ENCODE results near the gene ELAVL4. TPM values are rescaled to one million over a fixed set of nuclear protein-coding genes. Genes with fewer than 3 reads are reported as not detected.
"Not testable (repeated sequence)": the region's sequence is repeated elsewhere in the genome, so short reads cannot be mapped to it uniquely, and the experiment has no call there.

The ELAVL4 gene
- total RNA-seq, 1 experiment from 2014 or later = not detected

DNA sequence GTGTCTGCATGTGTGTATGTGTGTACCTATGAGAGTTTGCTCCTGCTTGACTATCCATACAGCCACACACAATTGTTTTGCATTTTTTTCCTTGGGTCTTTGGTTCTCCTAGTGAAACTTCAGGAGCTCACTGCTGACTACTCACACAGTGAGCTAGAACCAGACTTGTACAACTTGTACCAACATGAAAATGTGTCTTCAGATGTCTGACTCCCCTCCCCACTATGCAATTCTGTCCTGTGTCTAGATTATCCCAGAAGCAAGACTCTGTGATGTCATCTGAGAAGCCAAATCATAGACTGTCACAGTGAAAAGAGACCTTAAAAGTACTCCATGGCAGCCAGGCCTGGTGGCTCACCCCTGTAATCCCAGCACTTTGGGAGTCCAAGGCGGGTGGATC is 49.7 kb downstream of the ELAVL4 start:
- intact Hi-C loops (cut with micrococcal nuclease) = no loop called here
- BruUV-seq (replicated peaks) = no TSS peak
- ChIA-PET POLR2A (no interaction called here), CTCF (interaction anchor here (0.5 kb wide), 1 partner anchor 56 kb away, joined by 3 read pairs; no protein-coding TSS in a partner anchor)
- no peaks in the 10 kb centered on the region for H3K36me3 Mint-ChIP-seq (ENCODE audit: insufficient read depth, unreplicated experiment)
- H3K27ac Mint-ChIP-seq (ENCODE audit: low read depth, unreplicated experiment) = no peak overlapping the region
- H3K4me1 Mint-ChIP-seq (ENCODE audit: insufficient read depth, unreplicated experiment) = no peaks in the 10 kb centered on the region
- TF ChIP-seq, protein P1, sequence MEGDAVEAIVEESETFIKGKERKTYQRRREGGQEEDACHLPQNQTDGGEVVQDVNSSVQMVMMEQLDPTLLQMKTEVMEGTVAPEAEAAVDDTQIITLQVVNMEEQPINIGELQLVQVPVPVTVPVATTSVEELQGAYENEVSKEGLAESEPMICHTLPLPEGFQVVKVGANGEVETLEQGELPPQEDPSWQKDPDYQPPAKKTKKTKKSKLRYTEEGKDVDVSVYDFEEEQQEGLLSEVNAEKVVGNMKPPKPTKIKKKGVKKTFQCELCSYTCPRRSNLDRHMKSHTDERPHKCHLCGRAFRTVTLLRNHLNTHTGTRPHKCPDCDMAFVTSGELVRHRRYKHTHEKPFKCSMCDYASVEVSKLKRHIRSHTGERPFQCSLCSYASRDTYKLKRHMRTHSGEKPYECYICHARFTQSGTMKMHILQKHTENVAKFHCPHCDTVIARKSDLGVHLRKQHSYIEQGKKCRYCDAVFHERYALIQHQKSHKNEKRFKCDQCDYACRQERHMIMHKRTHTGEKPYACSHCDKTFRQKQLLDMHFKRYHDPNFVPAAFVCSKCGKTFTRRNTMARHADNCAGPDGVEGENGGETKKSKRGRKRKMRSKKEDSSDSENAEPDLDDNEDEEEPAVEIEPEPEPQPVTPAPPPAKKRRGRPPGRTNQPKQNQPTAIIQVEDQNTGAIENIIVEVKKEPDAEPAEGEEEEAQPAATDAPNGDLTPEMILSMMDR (IDR thresholded peaks at IDR 0.05; ENCODE audit: unreplicated experiment) = no peak
- H3K9me3 Mint-ChIP-seq (ENCODE audit: unreplicated experiment) = no peaks in the 10 kb centered on the region
- no peak overlapping the region for H3K4me3 Mint-ChIP-seq (ENCODE audit: unreplicated experiment)
- no peak for DNase-seq (ENCODE audit: unreplicated experiment)
- peaks cover 14% of the 10 kb centered on the region for H3K27me3 Mint-ChIP-seq (ENCODE audit: insufficient read depth, unreplicated experiment)

- BruUV-seq (replicated peaks) = no TSS peak
- DNase-seq (ENCODE audit: unreplicated experiment) = no peak
- CTCF ChIA-PET = no interaction called here
- H3K4me1 Mint-ChIP-seq (ENCODE audit: insufficient read depth, unreplicated experiment) = no peaks in the 10 kb centered on the region
- intact Hi-C loops (cut with micrococcal nuclease) = no loop called here
- no peak overlapping the region for H3K27ac Mint-ChIP-seq (ENCODE audit: low read depth, unreplicated experiment)
- peaks cover 6% of the 10 kb centered on the region for H3K36me3 Mint-ChIP-seq (ENCODE audit: insufficient read depth, unreplicated experiment)
- H3K9me3 Mint-ChIP-seq (ENCODE audit: unreplicated experiment) = no peaks in the 10 kb centered on the region
- peaks cover 12% of the 10 kb centered on the region for H3K27me3 Mint-ChIP-seq (ENCODE audit: insufficient read depth, unreplicated experiment)
- POLR2A ChIA-PET = no interaction called here
- no peak overlapping the region for H3K4me3 Mint-ChIP-seq (ENCODE audit: unreplicated experiment)
- TF ChIP-seq, protein P1 (IDR thresholded peaks at IDR 0.05; ENCODE audit: unreplicated experiment) = no peak
Measured at GRCh38 chr1:50163680-50164079, 55.0 kb downstream of the ELAVL4 start.

DNA sequence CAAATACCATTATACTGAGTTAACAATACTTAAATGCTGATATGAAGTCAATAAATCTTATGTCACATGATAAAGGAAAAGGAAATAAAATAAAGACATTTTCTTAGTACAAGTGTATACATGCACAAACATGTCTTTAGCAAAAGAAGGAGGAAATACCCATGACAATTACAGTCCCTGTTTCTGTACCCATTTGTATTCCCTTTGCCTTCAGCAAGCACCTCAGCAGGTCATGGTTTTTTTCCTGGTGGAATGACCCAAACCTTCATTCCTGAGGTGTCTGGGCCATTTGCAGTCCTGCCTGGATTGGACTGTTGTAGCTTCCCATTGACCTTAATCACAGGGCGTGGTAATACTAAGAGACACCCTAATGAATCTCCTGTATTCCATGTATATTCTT is 57.6 kb downstream of the ELAVL4 start:
- H3K27ac Mint-ChIP-seq (ENCODE audit: low read depth, unreplicated experiment); intact Hi-C loops (cut with micrococcal nuclease); H3K9me3 Mint-ChIP-seq (ENCODE audit: unreplicated experiment); POLR2A ChIA-PET; DNase-seq (ENCODE audit: unreplicated experiment); H3K36me3 Mint-ChIP-seq (ENCODE audit: insufficient read depth, unreplicated experiment); BruUV-seq (replicated peaks); H3K4me1 Mint-ChIP-seq (ENCODE audit: insufficient read depth, unreplicated experiment); H3K4me3 Mint-ChIP-seq (ENCODE audit: unreplicated experiment): not testable (repeated sequence)
- CTCF ChIA-PET = interaction anchor here (0.8 kb wide), 1 partner anchor 130 kb away, joined by 4 read pairs; no protein-coding TSS in a partner anchor
- peaks cover 11% of the 10 kb centered on the region for H3K27me3 Mint-ChIP-seq (ENCODE audit: insufficient read depth, unreplicated experiment)

- no peak overlapping the region for H3K27ac Mint-ChIP-seq (ENCODE audit: low read depth, unreplicated experiment)
- ChIA-PET CTCF (no interaction called here), POLR2A (no interaction called here)
- H3K4me3 Mint-ChIP-seq (ENCODE audit: unreplicated experiment) = no peak overlapping the region
- peaks cover 56% of the 10 kb centered on the region for H3K27me3 Mint-ChIP-seq (ENCODE audit: insufficient read depth, unreplicated experiment)
- H3K4me1 Mint-ChIP-seq (ENCODE audit: insufficient read depth, unreplicated experiment) = no peaks in the 10 kb centered on the region
- intact Hi-C loops (cut with micrococcal nuclease) = no loop called here
- no TSS peak for BruUV-seq (replicated peaks)
- peaks cover 6% of the 10 kb centered on the region for H3K36me3 Mint-ChIP-seq (ENCODE audit: insufficient read depth, unreplicated experiment)
- DNase-seq (ENCODE audit: unreplicated experiment) = no peak
- H3K9me3 Mint-ChIP-seq (ENCODE audit: unreplicated experiment) = no peaks in the 10 kb centered on the region
- TF ChIP-seq, protein P1 (IDR thresholded peaks at IDR 0.05; ENCODE audit: unreplicated experiment) = no peak
Measured at GRCh38 chr1:50172299-50172698, 63.6 kb downstream of the ELAVL4 start.

DNA sequence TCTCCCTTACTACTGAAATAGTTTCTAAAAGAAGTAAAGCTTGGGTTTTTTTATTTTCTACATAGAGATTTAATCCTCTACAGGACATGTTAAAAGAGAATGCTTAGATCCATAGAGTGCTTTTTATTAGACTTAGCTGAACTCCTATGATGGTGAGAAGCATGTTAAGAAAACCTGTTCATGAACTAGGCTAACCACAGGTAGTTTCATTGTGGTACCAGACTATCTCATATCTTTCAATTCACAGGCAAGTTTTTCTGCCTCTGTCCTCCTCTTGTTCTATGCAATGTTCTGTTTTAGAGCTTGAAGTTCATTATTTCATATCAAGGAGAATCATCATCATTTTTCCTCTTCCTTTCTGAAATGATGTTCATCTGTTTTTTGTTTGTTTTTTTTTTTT is 65.4 kb downstream of the ELAVL4 start:
- TF ChIP-seq, protein P1 (IDR thresholded peaks at IDR 0.05; ENCODE audit: unreplicated experiment) = no peak
- Mint-ChIP-seq H3K27me3 (ENCODE audit: insufficient read depth, unreplicated experiment) (peaks cover 70% of the 10 kb centered on the region), H3K36me3 (ENCODE audit: insufficient read depth, unreplicated experiment) (no peaks in the 10 kb centered on the region), H3K4me3 (ENCODE audit: unreplicated experiment) (no peak overlapping the region), H3K9me3 (ENCODE audit: unreplicated experiment) (no peaks in the 10 kb centered on the region), H3K27ac (ENCODE audit: low read depth, unreplicated experiment) (no peak overlapping the region), H3K4me1 (ENCODE audit: insufficient read depth, unreplicated experiment) (no peaks in the 10 kb centered on the region)
- intact Hi-C loops (cut with micrococcal nuclease) = no loop called here
- BruUV-seq (replicated peaks) = no TSS peak
- ChIA-PET POLR2A (no interaction called here), CTCF (interaction anchor here (0.7 kb wide), 1 partner anchor 14 kb away, joined by 4 read pairs; no protein-coding TSS in a partner anchor)
- no peak for DNase-seq (ENCODE audit: unreplicated experiment)
